Femur (tissue), 1 donor: ENCODE results near the gene NR1H2.
"Not testable (repeated sequence)": the region's sequence is repeated elsewhere in the genome, so short reads cannot be mapped to it uniquely, and the experiment has no call there.

ENCODE experiments used
- DNase-seq: peaks from one replicate; pipeline ENCODE4 v3.0.0-alpha.2; 2017

NR1H2 gene

GRCh38 chr19:50379602-50380001 is 3.3 kb downstream of the NR1H2 start:
- no peak for DNase-seq

GRCh38 chr19:50380137-50380536 is 3.9 kb downstream of the NR1H2 start:
- DNase-seq = no peak

DNA sequence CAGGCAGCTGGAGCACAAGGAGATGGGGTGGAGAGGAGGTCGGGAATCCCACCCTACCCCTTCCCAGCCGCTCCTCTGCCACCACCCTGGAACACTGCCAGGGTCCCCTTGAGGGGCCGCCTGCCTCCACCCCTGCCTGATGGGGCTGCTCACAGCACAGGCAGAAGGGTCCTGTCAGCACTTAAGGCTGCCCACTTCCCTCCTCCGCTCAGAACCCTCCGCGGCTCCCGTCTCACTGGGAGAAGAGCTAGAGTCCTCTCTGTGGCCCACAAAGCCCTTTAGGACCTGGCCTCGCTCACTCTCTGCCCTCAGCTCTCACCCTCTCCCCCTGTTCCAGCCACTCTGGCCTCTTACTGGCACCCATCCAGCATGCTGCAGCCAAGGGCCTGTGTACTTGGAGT is 4.5 kb downstream of the NR1H2 start:
- DNase-seq = peak; percentile 47

- DNase-seq = no peak
These were observed 5.8 kb downstream of the NR1H2 start for GRCh38 chr19:50381881-50382729.

DNA sequence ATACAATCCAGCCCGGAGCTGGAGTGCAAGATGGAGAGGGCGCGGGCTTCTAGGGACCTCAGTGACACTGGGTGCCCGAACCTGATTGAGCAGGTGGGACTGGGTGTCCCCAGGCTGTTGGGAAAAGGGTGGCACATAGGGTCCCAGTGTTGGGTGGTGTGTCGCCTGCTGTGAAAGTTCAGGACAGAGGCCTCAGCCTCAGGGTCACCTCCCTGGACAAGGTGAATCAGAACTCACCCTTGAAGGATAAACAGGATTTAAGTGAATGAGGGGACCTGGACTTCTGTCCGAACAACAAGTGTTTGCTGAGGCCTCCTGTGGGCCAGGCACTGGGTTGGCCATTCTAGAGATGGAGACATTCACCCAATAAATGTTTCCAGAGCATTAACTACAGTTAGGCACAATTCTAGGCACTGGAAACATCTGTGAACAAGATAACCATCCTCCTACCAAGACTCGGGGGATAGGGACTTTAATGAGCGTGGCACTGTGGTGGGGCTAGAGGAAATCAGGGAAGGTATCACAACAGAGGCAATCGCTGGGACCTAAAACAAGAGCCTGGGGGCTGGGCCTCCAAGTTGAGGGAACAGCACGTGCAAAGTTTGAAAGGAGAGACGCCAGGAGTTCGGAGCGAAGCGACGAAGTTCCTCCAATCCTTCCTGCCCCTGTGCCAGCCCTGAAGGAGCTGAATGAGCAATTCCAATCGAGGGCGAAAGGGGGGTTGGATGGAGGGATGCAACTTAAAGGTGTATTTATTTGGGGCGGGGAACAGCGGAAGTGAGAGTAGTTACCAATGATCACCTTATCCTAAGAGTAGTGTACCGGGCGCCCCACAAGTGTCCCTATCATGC is 7.0 kb downstream of the NR1H2 start:
- DNase-seq = no peak

GRCh38 chr19:50383852-50384684 is 7.8 kb downstream of the NR1H2 start, which contains the start of gene POLD1:
TSS of gene POLD1 (plus strand) at chr19:50384347. CDS start at chr19:50398852, 14,505 bp downstream.
- peak; percentile 97 for DNase-seq

GRCh38 chr19:50384685-50385535 is 8.7 kb downstream of the NR1H2 start:
- no peak for DNase-seq

DNA sequence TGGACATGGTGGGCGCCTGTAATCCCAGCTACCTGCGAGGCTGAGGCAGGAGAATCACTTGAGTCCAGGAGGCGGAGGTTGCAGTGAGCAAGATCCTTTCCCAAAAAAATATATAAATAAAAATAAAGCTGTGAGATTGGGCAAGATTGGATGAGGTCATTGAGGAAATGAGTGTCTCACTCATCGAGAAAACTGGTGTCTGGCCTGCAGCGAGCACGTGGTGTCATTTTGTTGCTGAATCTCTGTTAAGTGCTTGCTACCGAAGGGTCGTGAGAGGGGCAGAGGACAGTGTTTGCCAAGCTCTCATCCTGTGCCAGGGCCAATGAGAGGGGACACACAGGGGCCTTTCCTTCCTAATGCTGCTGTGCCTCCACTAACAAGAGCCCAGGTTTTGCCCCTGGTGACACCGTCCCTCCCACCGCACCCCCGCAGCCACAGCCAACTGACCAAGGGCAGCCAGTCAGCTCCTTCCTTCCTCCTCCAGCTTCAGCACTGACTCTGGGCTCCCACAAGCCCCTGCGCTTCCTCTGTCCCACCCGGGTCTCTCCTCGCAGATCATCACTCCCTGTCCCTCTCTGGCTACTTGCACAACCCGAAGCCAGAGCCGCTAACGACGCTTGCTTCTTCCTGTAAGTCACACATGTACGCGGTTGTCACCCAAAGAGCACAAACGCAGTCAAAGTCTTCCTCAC is 11.1 kb downstream of the NR1H2 start:
- DNase-seq = no peak

DNA sequence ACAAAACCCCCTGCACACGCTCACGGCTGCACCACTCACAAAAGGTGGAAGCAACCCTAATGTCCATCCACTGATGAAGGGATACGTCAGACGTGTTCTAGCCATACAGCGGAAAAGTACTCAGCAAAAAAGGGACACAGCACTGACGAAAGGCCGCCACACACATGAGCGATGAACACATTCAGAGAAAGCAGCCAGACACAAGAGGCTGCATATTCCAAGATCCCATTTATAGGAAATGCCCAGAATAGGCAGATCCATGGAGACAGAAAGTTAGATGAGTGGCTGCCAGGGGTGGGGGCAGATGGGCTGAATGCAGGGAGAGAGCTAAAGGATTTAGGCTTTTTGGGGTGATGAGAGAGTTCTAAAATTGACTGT is 11.6 kb downstream of the NR1H2 start:
- DNase-seq = no peak

- not testable (repeated sequence) for DNase-seq
These were observed 14.0 kb downstream of the NR1H2 start for GRCh38 chr19:50390295-50390694.

DNA sequence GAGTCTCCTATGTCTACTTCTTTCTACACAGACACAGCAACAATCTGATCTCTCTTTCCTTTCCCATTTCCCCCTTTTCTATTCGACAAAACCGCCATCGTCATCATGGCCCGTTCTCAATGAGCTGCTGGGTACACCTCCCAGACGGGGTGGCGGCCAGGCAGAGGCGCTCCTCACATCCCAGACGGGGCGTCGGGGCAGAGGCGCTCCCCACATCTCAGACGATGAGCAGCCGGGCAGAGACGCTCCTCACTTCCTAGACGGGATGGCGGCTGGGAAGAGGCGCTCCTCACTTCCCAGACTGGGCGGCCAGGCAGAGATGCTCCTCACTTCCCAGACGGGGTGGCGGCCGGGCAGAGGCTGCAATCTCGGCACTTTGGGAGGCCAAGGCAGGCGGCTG is 14.7 kb downstream of the NR1H2 start:
- DNase-seq = not testable (repeated sequence)

DNA sequence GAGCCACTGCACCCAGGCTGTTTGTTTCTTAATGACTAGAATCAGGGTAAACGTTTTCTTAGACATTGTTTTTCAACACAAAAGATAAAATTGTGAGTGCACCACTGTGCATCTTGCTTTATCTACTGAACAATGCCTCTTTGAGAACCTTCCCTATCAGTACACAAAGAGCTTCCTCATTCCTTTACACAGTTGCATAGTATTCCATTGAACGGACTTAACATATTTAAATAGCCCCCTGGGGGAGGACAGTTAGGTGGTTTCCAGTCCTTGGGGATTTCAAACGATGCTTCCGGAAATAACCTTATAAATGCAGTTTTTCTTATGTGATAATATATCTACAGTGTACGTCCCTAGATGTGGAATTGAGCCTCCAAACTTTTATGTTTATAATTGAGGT is 16.5 kb downstream of the NR1H2 start:
- DNase-seq = no peak

- DNase-seq = no peak
These were observed 17.3 kb downstream of the NR1H2 start for GRCh38 chr19:50393589-50393988.

DNA sequence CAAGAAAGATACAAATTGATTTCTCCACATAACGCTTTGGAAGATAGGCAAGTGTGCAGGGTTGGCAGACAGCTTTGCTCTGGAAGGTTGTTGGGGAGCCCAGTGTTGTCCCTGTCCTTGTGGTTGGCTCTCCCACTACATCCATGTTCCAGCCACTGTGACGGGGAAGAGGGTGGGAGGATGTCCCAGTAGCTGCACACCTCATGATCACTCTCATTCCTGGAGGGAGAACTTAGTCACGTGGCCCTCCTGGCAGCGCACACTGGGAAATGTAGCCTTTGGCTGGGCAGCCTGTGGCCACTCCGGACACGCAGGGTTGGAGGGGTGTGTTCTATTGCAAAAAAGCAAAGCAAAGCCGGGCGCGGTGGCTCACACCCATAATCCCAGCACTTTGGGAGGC is 17.8 kb downstream of the NR1H2 start:
- no peak for DNase-seq

- no peak for DNase-seq
These were observed 22.6 kb downstream of the NR1H2 start for GRCh38 chr19:50398675-50399367.

DNA sequence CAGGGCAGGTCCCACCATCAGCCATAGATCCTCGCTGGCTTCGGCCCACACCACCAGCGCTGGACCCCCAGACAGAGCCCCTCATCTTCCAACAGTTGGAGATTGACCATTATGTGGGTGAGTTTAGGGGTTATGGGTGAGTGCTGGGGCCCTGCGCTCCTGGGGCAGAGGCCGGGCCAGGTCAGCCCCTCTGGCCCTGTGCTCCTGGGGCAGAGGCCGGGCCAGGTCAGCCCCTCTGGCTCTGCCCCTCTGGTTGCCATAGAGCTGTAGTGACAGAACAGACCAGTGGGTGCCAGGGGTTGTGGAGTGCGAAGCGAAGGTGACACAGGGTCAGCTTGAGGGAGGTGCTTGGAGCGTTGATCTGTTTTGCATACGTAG is 23.1 kb downstream of the NR1H2 start:
- DNase-seq = no peak

DNA sequence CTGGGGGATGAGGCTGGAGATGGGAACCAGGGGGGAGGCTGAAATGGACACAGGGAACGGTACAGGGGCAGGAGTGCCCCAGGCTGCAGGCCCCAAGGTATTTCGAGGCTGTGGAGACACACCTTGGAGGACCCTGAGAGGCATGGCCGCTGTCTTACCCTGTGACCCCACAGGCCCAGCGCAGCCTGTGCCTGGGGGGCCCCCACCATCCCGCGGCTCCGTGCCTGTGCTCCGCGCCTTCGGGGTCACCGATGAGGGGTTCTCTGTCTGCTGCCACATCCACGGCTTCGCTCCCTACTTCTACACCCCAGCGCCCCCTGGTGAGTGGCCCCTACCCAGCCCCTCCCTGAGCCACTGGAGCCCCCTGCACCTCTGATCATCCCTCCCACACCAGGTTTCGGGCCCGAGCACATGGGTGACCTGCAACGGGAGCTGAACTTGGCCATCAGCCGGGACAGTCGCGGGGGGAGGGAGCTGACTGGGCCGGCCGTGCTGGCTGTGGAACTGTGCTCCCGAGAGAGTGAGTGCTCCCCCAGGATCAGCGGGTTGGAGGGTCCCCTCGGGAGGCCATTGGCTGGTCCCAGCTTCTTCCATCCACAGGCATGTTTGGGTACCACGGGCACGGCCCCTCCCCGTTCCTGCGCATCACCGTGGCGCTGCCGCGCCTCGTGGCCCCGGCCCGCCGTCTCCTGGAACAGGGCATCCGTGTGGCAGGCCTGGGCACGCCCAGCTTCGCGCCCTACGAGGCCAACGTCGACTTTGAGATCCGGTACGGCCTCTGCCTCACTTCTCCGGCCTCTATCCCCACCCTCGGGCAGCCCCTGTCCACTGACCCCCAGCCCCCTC is 25.6 kb downstream of the NR1H2 start:
- DNase-seq = no peak

- no peak for DNase-seq
These were observed 26.5 kb downstream of the NR1H2 start for GRCh38 chr19:50402544-50403301.
